Parathyroid adenoma (tissue), 2 donors: ENCODE data around the gene PVALB.

Experiments used
- H2AFZ ChIP-seq: fragments of 300-600 bp; sonication (generic); one replicate; pipeline ENCODE4 v1.7.0; 2017; ENCODE audit warnings: antibody characterized with exemption, mild to moderate bottlenecking
- H3K27ac ChIP-seq: fragments of 300-600 bp; sonication (generic); one replicate; pipeline ENCODE4 v1.7.0; 2017
- H3K27me3 ChIP-seq: fragments of 300-600 bp; sonication (generic); one replicate; pipeline ENCODE4 v1.7.0; 2017; ENCODE audit warnings: low read length; ENCODE audit not compliant: control insufficient read depth, insufficient read depth
- H3K36me3 ChIP-seq: fragments of 300-600 bp; sonication (generic); one replicate; pipeline ENCODE4 v1.7.0; 2017; ENCODE audit warnings: low read length; ENCODE audit not compliant: control insufficient read depth, insufficient read depth
- H3K4me1 ChIP-seq: fragments of 300-600 bp; sonication (generic); one replicate; pipeline ENCODE4 v1.7.0; 2017; ENCODE audit warnings: control low read depth
- H3K4me2 ChIP-seq: fragments of 300-600 bp; sonication (generic); one replicate; pipeline ENCODE4 v1.7.0; 2017; ENCODE audit warnings: low read length
- H3K4me3 ChIP-seq: fragments of 300-600 bp; sonication (generic); one replicate; pipeline ENCODE4 v1.7.0; 2017; ENCODE audit warnings: low read depth, low read length
- H3K79me2 ChIP-seq: fragments of 300-600 bp; sonication (generic); one replicate; pipeline ENCODE4 v1.7.0; 2017; ENCODE audit warnings: control low read depth
- H3K9ac ChIP-seq: fragments of 300-600 bp; sonication (generic); one replicate; pipeline ENCODE4 v1.7.0; 2017; ENCODE audit warnings: mild to moderate bottlenecking
- H3K9me3 ChIP-seq: fragments of 300-600 bp; sonication (generic); one replicate; pipeline ENCODE4 v1.7.0; 2017; ENCODE audit warnings: low read length; ENCODE audit not compliant: control insufficient read depth
- TF ChIP-seq, protein P1 (sequence below): fragments of 300-600 bp; sonication (generic); IDR thresholded peaks from one replicate; pipeline ENCODE4 v1.7.0; 2017; ENCODE audit warnings: antibody characterized with exemption, mild to moderate bottlenecking
- donor health status: primary hyperparathyroidism.

Gene PVALB

DNA sequence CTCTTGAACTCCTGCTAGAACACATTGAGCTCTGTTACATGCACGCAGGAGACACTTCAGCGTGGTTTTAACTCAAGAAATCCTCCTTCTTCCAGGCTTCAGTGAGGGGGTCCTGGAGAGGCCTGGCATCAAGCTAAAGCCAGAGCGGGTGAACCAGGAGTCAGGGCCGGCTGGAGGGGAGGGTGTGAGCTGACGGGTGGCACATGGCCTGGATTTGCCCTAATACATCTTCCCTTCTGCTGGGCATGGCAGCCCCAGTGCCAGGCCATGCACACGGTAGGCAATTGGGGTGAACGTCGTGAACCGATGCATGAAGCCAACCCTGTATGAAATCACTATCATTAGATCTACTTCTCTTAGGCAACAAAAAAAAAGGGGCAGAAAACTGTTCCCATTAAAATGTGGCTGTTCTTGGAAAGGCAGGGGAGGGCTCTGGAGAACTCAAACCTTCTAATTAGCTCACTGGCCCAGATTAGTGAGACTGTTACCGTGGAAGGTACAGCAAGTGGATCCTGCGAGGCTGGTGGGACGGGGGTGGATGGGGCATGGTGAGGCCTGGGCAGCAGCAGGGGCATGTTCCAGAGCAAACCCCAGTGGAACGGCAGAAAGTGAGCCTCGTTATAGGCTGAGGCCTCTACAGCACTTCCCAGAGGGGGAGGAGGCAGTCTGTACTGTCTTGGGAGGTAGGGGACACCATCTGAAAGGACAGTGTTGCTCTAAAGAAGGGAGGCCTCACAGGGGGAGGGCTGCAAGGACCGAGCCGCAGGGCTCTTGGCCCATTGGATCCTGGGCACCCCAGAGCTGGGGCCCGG, 51.5 kb downstream of the PVALB start:
- Histone ChIP-seq H3K9me3 (no peaks in the 10 kb centered on the region), H3K79me2 (no peaks in the 10 kb centered on the region), H3K4me2 (no peak overlapping the region), H2AFZ (no peak overlapping the region), H3K4me1 (no peaks in the 10 kb centered on the region), H3K4me3 (no peak overlapping the region), H3K27me3 (no peaks in the 10 kb centered on the region), H3K9ac (no peak overlapping the region), H3K36me3 (no peaks in the 10 kb centered on the region), H3K27ac (no peak overlapping the region)
- TF ChIP-seq, protein P1, sequence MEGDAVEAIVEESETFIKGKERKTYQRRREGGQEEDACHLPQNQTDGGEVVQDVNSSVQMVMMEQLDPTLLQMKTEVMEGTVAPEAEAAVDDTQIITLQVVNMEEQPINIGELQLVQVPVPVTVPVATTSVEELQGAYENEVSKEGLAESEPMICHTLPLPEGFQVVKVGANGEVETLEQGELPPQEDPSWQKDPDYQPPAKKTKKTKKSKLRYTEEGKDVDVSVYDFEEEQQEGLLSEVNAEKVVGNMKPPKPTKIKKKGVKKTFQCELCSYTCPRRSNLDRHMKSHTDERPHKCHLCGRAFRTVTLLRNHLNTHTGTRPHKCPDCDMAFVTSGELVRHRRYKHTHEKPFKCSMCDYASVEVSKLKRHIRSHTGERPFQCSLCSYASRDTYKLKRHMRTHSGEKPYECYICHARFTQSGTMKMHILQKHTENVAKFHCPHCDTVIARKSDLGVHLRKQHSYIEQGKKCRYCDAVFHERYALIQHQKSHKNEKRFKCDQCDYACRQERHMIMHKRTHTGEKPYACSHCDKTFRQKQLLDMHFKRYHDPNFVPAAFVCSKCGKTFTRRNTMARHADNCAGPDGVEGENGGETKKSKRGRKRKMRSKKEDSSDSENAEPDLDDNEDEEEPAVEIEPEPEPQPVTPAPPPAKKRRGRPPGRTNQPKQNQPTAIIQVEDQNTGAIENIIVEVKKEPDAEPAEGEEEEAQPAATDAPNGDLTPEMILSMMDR = no peak

DNA sequence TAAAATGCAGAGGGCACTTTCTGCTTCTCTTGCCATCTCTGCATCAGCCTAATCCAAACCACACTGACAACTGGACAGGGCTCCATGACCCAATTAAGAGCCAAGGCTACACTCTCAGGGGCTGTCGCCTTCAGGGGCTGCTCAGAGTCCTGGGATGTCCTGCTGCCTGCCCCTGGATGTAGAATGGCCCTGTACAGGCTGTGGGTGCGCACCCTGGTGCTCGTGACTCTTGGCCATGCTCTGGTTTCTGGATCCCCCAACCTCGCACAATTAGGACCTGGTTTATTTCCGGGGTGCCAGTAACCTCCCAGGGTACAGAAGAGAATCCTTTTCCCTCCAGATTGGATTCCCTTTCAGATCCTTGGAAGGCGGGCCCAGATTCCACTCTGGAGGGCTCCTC, 52.2 kb downstream of the PVALB start:
- no peak overlapping the region for H3K9ac ChIP-seq
- H3K36me3 ChIP-seq = no peaks in the 10 kb centered on the region
- no peaks in the 10 kb centered on the region for H3K27me3 ChIP-seq
- H3K27ac ChIP-seq = no peak overlapping the region
- no peaks in the 10 kb centered on the region for H3K79me2 ChIP-seq
- no peak overlapping the region for H3K4me2 ChIP-seq
- H2AFZ ChIP-seq = no peak overlapping the region
- H3K9me3 ChIP-seq = no peaks in the 10 kb centered on the region
- TF ChIP-seq, protein P1 = no peak
- no peak overlapping the region for H3K4me3 ChIP-seq
- no peaks in the 10 kb centered on the region for H3K4me1 ChIP-seq

DNA sequence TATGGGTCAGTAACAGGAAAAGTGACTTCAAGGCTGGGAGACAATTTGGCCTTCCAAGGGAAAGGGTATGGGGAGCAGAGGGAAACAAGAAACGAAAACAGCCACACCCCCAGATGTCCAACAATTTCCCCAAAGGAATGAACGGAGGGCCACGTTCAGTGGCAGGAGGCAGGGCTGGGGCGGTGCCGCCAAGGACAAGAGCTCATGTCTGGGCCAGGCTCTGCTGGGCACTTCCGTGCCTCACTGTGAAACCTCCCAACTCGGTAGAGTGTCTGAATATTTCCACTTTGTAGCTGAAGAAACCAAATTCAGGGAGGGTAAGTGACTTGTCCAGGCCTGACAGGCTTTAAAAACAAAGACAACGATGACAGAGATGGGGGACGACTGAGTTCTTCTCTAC, 52.8 kb downstream of the PVALB start:
- TF ChIP-seq, protein P1 = no peak
- Histone ChIP-seq H3K4me1 (no peaks in the 10 kb centered on the region), H3K9me3 (no peaks in the 10 kb centered on the region), H3K4me3 (no peak overlapping the region), H3K79me2 (no peaks in the 10 kb centered on the region), H2AFZ (no peak overlapping the region), H3K27me3 (no peaks in the 10 kb centered on the region), H3K36me3 (no peaks in the 10 kb centered on the region), H3K27ac (no peak overlapping the region), H3K4me2 (no peak overlapping the region), H3K9ac (no peak overlapping the region)

DNA sequence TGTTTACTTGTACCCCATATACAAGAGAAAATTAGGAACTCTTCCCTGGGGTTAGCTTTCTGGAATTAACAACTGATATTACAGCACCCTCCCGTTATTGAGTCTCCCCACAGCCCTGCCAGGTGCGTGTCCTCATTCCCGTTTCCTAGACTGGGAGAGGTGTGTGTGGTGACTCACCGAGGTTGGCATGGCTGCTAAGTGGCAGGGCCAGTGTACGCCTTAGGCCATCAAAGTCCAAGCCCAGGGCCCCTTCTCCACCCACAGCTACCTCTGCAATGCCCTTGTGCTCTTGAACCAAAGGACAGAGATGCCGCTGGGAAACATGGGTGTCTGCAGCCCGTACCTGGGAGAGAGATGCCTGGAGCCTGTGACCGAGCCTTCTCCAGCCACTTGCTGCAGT, 53.3 kb downstream of the PVALB start:
- TF ChIP-seq, protein P1 = no peak
- H3K36me3 ChIP-seq = no peaks in the 10 kb centered on the region

More for the DNA sequence above, 53.3 kb downstream of the PVALB start:
- no peak overlapping the region for H3K27ac ChIP-seq
- no peaks in the 10 kb centered on the region for H3K4me1 ChIP-seq
- no peaks in the 10 kb centered on the region for H3K79me2 ChIP-seq
- H3K27me3 ChIP-seq = no peaks in the 10 kb centered on the region
- no peak overlapping the region for H2AFZ ChIP-seq
- H3K4me3 ChIP-seq = no peak overlapping the region
- H3K9ac ChIP-seq = no peak overlapping the region
- H3K4me2 ChIP-seq = no peak overlapping the region
- H3K9me3 ChIP-seq = no peaks in the 10 kb centered on the region
